A673 (cell line): ENCODE results near the gene UPK3A. TPM values are rescaled to one million over a fixed set of nuclear protein-coding genes. Genes with fewer than 3 reads are reported as not detected.

Experiments used
- BruUV-seq: library from RNA; stranded (reverse); fragments of 400-500 nt; replicated peaks from 2 replicates; lab custom pipeline; 2021; lab: Mats Ljungman, UMichigan
- CTCF ChIA-PET: fragments of 300-600 bp; sonication (Branson Sonifier 250); formaldehyde crosslinking; loops from one replicate; lab custom pipeline; 2022; ENCODE audit warnings: antibody characterized with exemption; lab: Charles Lee
- POLR2A ChIA-PET: fragments of 300-600 bp; sonication (Branson Sonifier 250); formaldehyde crosslinking; loops from one replicate; lab custom pipeline; 2022; ENCODE audit warnings: antibody characterized with exemption; ENCODE audit not compliant: low non-redundant PET; lab: Charles Lee
- DNase-seq: peaks from one replicate; pipeline ENCODE4 v3.0.0-alpha.2; 2015; ENCODE audit warnings: low spot score
- H3K27ac ChIP-seq: fragments of 200-600 bp; sonication (generic); 2 replicates; pipeline ENCODE4 v1.5.1; 2016; ENCODE audit warnings: mixed run types, low read depth, mild to moderate bottlenecking, mixed read lengths, antibody characterized with exemption, low read length; ENCODE audit not compliant: poor library complexity, severe bottlenecking
- H3K27me3 ChIP-seq: fragments of 200-600 bp; sonication (generic); replicated peaks from 2 replicates; pipeline ENCODE4 v1.6.1; 2017; ENCODE audit warnings: mixed run types, low read depth, mild to moderate bottlenecking, mixed read lengths, antibody characterized with exemption, low read length; ENCODE audit not compliant: insufficient read depth, poor library complexity
- H3K36me3 ChIP-seq: fragments of 200-600 bp; sonication (generic); 2 replicates; pipeline ENCODE4 v1.6.1; 2016; ENCODE audit warnings: mixed run types, mild to moderate bottlenecking, mixed read lengths, antibody characterized with exemption, low read length; ENCODE audit not compliant: insufficient read depth, poor library complexity, severe bottlenecking
- H3K4me1 ChIP-seq: fragments of 200-600 bp; sonication (generic); 2 replicates; pipeline ENCODE4 v1.6.1; 2017; ENCODE audit warnings: mixed run types, mild to moderate bottlenecking, mixed read lengths, antibody characterized with exemption, low read length; ENCODE audit not compliant: insufficient read depth, poor library complexity, severe bottlenecking
- H3K4me3 ChIP-seq: fragments of 200-600 bp; sonication (generic); 2 replicates; pipeline ENCODE4 v1.5.1; 2016; ENCODE audit warnings: low read depth, mixed run types, mild to moderate bottlenecking, mixed read lengths, low read length; ENCODE audit not compliant: poor library complexity, severe bottlenecking
- H3K9me3 ChIP-seq: fragments of 200-600 bp; sonication (generic); 2 replicates; pipeline ENCODE4 v1.6.1; 2016; ENCODE audit warnings: mixed run types, low read depth, mild to moderate bottlenecking, mixed read lengths, antibody characterized with exemption, low read length; ENCODE audit not compliant: poor library complexity, severe bottlenecking
- CTCF ChIP-seq: fragments of 300-800, 200-600 bp; sonication (generic); conservative IDR thresholded peaks from 2 replicates; pipeline ENCODE4 v1.5.1; 2017; ENCODE audit warnings: low read depth, mild to moderate bottlenecking, antibody characterized with exemption, low read length, moderate library complexity, mixed read lengths
- EZH2 ChIP-seq: fragments of 200-600 bp; sonication (generic); IDR thresholded peaks from 2 replicates; pipeline ENCODE4 v1.6.1; 2017; ENCODE audit warnings: borderline replicate concordance, low read depth, mild to moderate bottlenecking, mixed read lengths, antibody characterized with exemption, low read length; ENCODE audit not compliant: poor library complexity, severe bottlenecking
- intact Hi-C: fragments of 100-400 bp; cut with micrococcal nuclease; formaldehyde crosslinking; loops from one replicate; pipeline ENCODE4 v1.10.0; 2022; ENCODE audit not compliant: unreplicated experiment
- total RNA-seq: library from RNA; stranded (reverse); gene quantifications from 2 replicates; pipeline ENCODE4 v1.2.3, GENCODE V29; 2021

The UPK3A gene
- total RNA-seq, 1 experiment from 2014 or later, result not detected

GRCh38 chr22:45239681-45240051 lies 45.1 kb upstream of the UPK3A start:
- Histone ChIP-seq H3K36me3 (no peaks in the 10 kb centered on the region), H3K27me3 (no peaks in the 10 kb centered on the region), H3K4me3 (peak overlapping the region; percentile 79), H3K9me3 (no peaks in the 10 kb centered on the region), H3K27ac (no peak overlapping the region), H3K4me1 (peaks cover 14% of the 10 kb centered on the region)
- DNase-seq, result no peak
- ChIA-PET POLR2A (no interaction called here), CTCF (no interaction called here)
- BruUV-seq, result no TSS peak
- TF ChIP-seq CTCF (no peak), EZH2 (no peak)
- intact Hi-C loops, result no loop called here

- DNase-seq, result peak; percentile 30
- Histone ChIP-seq H3K9me3 (no peaks in the 10 kb centered on the region), H3K36me3 (no peaks in the 10 kb centered on the region), H3K27ac (peak overlapping the region; percentile 34), H3K4me3 (peak overlapping the region; percentile 79), H3K27me3 (no peaks in the 10 kb centered on the region), H3K4me1 (peaks cover 14% of the 10 kb centered on the region)
- no TSS peak for BruUV-seq
- ChIA-PET CTCF (no interaction called here), POLR2A (no interaction called here)
- TF ChIP-seq EZH2, result no peak
- TF ChIP-seq CTCF, result no peak
- intact Hi-C loops, result no loop called here
Observed at GRCh38 chr22:45240104-45240809, 44.5 kb upstream of the UPK3A start.

- Histone ChIP-seq H3K4me3 (peak within 1 kb of the TSS; percentile 79), H3K36me3 (no peaks in the 10 kb centered on the region), H3K27me3 (no peaks in the 10 kb centered on the region), H3K4me1 (peaks cover 14% of the 10 kb centered on the region), H3K27ac (peak within 1 kb of the TSS; percentile 34), H3K9me3 (no peaks in the 10 kb centered on the region)
- TF ChIP-seq EZH2, result no peak
- no peak for TF ChIP-seq CTCF
- peak; percentile 77 for DNase-seq
- intact Hi-C loops, result no loop called here
- CTCF ChIA-PET, result no interaction called here
- no TSS peak for BruUV-seq
- POLR2A ChIA-PET, result no interaction called here
Observed at GRCh38 chr22:45240810-45241631, 43.7 kb upstream of the UPK3A start, which contains the start of gene KIAA0930. Gene KIAA0930, minus strand, starts transcription at chr22:45240894. Its CDS starts 191 bp downstream, at chr22:45240703.
